NK-92 (cell line): ENCODE measurements around the gene LRR1.
"Not testable (repeated sequence)": the region's sequence is repeated elsewhere in the genome, so short reads cannot be mapped to it uniquely, and the experiment has no call there.

Experiments
- DNase-seq: peaks from one replicate; lab custom pipeline; 2025; ENCODE audit not compliant: unreplicated experiment; lab: John Stamatoyannopoulos, UW

LRR1 gene

DNA sequence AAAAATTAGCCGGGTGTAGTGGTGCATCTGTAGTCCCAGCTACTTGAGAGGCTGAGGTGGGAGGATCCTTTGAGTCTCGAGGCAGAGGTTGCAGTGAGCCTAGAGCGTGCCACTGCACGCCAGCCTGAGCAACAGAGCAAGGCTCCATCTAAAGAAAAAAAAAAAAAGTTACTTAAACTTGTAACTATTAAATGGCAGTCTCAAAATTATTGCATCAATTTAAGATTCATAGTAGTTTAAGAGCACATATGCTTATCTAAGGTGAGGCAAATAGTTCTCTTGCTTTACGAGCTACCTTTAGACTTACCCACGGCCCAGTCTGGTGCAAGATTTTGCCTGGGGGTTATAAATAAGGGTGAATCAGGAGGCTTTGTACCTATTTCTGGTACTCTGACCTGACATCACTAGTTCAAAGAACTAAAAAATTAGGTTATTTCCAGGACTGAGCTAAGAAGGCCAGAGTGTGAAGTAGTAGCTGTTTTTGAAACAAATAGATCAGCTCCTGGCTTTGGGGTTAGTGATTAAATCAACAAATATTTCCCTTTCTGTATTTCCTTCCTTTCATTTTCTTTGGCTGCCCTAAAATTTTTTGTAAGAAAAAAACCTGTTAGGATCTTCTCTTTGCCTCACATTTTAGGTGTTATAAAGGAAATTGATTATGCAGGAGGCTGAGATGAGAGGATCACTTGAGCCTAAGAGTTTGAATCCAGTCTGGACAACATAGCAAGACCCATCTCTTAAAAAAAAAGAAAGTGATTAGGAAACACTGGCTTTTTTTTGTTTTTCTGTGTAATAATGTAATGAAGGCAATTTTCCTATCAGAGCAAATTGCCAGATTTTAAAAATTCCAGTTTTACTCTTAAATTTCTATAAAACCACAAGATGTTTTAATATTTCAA, 25.4 kb downstream of the LRR1 start:
- DNase-seq: no peak

DNA sequence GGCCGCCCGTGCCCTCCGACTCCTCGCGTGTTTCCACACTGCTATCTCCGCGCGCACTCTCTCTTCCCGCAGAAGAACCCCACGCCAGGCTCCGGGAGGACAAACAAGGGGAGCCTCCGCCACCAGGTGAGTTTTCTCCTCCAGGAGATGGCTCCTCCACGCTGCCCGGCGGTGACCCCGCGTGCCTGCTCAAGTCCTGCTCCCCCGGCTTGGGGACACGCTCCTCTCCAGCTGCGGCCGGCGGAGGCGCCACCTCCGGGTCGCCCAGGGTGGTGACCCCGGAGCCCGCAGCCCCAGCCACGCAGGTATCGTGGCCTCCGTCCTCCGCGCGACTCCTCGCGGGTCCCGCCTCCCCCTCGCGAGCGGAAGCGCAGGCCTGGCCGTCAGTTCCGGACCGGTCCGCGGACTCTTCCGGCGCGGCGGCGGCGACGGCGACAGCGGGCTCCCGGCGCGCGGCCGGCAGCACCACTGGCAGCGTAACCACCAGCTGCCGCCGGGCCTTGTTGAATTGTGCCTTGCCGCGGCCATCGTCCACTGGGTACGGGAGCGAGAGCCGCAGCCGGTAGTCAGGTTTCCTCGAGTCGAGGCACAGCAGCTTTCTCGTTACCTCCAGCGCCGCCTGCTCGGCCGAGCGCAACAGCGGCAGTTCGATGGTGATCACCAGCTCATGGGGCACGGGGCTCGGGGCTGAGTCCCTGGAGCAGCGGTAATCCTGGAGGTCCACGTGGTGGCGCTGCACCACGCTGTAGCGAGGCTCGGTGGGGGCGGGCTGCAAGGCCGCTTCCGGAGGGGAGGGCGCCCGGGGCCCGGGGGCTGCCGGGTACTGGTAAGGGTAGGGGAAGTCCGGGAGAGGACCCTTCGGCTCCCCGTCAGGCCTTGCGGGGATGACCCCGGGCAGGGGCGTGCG, 35.2 kb downstream of the LRR1 start:
- peak; percentile 65 for DNase-seq

DNA sequence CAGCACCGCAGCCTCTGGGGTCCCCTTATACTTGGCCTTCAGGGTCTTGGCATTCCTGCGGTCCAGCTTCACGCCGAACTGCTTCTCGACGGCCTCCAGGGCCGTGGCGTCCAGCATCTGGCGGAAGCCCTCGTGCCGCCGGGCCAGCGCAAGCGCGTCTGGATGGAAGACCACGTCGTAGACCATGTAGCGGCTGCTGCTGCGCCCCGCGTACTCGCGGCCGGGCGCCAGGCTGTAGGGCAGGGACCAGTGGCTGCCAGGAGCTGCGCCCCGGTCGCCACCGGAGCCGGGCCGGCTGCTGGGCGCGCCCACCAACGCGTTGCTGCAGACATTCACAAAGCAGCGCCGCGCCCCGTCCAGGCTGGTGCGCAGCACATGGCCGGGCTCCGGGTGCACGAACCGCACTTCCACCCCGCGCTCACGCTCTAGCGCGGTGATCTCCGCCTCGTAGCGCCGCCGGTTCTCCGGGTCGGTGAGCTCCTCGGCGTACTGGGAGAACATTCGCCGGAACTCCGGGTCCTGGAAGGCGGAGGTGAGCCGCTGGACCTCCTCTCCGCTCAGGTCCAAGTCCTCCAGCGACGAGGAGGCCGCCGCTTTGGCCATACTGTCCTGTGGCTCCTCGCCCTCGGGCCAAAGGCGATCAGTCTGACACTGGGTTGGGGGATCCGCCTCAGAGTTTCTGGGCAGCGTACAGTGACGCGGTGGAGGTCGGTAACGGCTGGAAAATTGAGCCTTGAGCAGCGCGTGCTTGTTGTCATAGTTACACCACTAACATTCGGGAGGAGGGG, 36.0 kb downstream of the LRR1 start, which contains the start of gene DNAAF2:
TSS of gene DNAAF2 (minus strand) at position 698 of the 788 bp plus-strand sequence. CDS start at position 603, 95 bp downstream.
- DNase-seq: no peak

DNA sequence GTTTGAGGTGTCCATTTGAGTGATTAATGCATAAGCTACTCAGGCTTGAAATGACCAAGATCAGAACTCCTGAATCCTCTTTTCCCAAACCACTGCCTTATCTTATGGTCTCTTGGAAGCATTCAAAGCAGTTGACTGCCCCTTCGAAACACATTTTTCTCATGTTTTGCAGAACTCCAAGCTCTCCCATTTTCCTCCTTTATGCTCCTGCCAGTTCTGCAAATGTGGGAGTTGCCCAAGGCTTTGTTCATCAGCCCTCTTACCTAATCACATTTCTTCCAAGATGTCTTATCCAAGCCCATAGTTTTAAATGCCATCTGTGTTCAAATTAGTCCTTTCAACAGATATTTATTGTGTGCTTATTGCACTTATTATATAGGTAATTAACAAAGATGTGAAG, 38.1 kb downstream of the LRR1 start:
- no peak for DNase-seq

DNA sequence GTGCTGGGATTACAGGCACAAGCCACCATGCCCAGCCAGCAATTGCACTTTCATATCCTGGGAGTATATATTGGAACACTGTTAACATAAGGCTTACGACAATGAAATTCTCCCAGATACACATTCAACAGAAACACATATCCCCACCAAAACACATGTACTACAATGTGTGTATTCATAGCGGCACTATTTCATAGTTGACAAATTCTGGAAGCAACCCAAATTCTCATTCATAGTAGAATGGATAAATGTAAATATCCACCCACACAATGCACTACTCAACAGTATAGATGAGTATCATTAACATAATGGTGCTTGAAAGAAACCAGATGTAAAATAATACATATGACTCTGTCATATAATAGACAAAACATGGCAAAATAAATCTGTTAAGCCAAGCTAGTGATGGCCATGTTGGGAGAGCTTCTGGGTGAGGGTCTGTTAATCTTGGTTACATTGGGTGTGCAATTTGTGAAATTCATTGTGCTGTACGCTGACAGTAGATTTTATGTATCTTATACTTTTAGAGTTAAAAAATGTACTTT, 38.9 kb downstream of the LRR1 start:
- no peak for DNase-seq

DNA sequence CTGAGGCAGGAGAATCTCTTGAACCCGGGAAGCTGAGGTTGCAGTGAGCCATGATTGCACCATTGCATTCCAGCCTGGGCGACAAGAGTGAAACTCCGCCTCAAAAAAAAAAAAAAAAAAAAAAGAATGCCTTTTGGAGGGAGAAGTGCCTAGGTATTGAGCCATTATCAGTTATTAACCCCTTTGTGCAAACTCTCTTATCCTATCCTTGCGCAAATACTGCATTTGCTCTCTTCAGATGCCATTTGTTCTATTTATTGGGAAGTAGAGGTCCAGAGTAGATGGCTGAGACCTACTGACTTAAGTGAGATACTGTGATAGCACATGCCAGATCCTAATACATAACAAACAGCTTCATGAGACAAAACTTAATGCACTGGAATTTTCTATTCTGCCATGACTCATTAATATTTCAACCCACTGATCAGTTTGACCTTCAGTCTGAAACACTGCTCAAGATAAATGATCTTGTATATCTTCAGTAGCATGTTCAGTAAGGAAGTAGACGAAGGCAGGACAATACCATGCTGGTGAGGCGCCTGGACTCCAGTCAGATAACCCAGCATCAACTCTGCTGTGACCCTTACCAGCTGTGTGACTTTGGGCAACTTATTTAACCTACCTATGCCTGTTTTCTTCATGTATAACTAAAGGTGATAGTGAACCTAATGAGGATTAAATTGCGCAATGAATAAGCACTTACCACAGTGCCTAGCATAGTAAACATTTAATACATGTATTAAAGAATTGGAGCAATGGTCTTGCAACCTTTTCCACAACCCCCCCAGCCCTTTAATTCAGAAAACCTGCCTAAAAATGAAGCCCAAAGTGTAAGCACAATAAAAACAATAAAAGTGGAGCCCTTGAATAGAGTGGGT, 42.0 kb downstream of the LRR1 start:
- DNase-seq: no peak

DNA sequence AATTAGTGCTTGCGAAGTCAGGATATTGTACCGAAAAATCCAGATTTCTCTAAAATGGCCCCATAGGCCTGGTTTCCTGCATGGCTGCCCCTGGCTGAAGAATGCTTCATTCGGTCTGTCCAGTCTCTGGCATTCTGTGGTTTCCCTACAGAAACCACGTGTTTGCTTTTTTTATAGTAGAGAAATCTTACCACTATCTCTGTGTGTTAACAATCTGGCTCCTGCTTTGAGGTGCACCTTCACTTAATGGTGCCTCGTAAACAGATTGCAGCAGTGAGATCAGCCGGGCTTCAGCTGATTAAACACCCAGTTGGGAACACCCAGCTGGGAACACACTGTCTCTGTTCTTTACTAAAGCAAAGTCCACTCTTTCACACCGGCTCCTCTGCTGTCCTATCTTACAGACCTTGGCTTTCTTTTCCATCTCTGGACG, 43.0 kb downstream of the LRR1 start:
- DNase-seq: no peak

DNA sequence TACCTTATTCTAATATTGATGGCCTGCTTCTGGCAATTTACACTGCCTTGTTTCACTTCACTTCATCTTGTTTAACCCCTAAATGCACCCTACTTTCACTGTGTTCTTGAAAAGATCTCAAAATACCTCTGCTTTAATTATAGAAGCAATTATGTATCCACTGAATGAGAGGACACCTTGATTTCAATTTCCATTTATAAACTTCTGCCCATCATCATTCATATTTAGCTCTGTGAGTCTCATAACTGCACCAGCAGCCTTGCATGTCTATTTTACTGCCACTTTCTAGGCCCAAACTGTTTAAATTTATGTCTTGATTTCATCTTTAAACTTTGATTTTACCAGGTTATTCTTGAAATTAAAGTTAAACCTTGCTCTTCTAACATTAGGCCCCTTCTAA, 43.4 kb downstream of the LRR1 start:
- no peak for DNase-seq

DNA sequence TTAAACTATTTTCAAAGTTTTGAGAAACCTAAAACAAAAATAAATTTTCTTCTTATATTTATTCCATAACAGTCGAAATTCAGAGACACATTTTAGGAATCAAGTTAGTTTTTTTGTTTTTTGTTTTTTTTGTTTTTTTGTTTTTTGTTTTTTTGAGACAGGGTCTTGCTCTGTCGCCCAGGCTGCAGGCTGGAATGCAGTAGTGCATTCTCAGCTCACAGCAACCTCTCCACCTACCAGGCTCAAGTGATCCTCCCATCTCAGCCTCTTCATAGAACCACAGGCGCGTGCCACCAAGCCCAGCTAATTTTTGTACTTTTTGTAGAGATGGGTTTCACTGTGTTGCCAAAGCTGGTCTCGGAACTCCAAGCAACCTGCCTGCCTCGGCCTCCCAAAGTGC, 54.8 kb downstream of the LRR1 start:
- no peak for DNase-seq

DNA sequence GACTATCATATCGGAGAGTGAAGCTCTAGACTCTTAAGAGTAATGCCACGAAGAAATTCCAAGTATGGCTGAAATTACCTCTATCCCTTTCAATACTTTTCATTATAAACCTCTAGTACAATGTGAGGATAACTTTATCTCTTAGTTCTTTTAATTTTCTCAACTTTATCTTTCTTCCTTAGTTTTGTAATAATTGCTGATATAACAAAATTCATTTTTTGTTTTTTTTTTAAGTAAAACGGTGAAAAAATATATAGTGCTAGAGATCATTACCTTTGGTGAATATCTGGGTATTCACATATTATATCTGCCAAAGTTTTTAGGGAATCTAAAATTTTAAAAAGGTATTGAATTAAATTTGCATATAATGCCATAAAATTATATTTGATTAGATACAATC, 55.8 kb downstream of the LRR1 start:
- no peak for DNase-seq

DNA sequence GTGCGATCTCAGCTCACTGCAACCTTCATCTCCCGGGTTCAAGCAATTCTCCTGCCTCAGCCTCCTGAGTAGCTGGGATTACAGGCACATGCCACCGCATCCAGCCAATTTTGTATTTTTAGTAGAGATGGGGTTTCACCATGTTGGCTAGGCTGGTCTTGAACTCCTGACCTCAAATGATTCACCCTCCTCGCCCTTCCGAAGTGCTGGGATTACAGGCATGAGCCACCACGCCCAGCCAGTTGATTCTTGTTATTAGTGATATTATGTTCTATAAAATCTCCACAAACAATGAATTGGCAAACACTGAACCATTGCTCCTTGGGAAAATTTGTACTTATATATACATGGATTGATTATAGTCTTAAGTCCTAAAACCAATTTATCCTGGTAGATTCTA, 58.8 kb downstream of the LRR1 start:
- DNase-seq: not testable (repeated sequence)

DNA sequence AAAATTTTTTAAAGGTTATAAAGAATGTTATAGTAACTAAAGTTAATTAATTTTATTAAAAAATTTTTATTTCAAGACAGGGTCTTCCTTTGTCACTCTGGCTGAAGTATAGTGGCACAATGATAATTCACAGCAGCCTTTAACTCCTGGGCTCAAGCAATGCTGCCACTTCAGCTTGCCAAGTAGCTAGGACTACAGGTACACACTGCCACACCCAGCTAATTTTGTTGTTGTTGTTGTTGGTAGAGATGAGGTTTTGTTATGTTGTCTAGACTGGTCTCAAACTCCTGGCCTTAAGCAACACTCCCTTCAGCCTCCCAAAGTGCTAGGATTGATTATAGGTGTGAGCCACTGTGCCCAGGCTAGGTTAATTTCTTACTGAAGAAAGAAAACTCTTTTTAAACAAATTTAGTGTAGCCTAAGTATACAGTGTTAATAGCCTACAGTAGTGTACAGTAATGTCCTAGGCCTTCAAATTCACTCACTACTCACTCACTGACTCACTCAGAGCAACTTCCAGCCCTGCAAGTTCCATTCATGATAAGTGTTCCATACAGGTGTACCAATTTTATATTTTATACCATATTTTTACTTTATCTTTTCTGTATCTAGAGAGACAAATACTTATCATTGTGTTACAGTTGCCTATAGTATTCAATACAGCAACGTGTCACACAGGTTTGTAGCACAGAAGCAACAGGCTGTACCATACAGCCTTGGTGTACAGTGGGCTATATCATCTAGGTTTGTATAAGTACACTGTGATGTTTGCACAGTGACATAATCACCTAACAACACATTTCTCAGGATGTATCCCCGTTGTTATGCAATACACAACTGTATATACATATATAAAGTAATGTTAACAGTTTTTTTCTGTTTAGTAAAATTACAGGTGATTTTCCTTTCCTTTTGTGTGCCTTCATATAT, 61.1 kb downstream of the LRR1 start:
- no peak for DNase-seq
